Epidermal melanocyte (primary cell): ENCODE data around the gene PCK2.

Experiments used
- DNase-seq: peaks from one replicate; pipeline ENCODE4 v3.0.0; 2011; ENCODE audit warnings: low spot score; ENCODE audit not compliant: insufficient read length

The PCK2 gene

DNA sequence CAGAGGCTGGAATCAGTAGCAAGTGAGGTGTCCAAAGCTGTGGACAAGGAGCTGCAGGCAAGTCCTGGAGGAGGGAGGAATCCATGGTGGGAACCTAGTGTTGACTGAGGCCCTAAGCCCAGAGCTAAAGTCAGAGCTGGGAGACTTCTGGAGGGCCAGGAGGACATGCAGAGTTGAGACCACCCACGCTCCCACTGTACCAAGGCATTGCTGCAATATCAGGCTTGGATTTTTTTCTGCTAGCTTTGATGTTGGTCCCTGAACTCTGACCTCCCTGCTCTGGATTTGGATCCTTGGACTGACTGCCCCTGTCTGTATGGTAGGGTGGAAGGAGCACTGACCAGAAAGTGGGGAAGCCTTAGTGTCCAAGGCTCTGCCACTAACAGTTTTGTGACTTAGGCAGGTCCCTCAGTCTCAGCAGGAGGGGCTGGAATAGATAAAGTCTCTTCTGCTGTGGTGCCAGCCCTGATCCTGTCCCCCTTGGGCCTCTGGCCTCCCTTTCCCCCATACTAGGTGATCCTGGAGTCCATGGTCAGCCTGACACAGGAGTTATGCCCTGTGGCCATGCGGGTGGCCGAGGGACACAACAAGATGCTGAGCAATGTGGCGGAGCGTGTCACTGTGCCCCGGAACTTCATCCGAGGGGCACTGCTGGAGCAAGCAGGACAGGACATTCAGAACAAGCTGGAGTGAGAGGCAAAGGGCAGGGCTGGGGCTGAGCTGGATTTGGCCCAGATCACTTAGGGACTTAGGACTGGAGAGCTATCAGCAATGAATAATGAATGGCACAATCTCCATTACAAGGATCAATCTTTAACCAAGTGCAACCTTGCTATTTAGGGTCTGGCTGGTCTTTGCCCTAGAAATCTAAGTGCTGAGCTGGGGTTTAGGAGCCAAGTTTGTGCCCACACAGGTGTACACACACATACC, 32.9 kb upstream of the PCK2 start:
- peak; percentile 5 for DNase-seq

DNA sequence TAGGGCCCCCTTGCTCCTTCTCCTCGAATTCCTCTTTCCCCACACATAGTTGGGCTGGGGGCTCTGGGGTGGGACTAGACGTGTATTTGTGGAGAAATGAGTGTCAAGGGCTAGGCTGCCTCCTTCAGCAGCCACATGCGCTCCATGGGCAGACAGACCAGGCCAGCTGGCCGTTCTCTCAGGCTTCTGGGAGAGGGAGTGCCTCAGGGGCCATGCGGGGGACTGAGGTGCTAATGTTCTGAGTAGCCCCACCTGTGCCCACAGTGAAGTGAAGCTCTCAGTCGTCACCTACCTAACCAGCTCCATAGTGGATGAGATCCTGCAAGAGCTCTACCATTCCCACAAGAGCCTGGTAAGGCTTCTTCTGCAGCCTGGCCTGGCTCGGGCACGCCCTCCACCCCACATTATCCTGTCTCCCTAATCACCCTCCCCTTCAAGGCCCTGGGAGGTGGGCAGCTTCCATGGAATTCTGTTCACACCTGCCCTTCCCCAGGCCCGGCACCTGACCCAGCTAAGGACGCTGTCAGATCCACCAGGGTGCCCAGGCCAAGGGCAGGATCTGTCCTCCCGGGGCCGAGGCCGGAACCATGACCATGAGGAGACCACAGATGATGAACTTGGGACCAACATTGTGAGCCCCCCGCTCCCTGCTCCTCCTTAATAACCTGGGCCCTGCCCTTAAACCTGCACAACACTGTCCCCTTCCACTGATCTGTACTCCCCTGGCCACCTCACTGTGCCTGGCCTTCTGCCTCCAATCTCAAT, 31.7 kb upstream of the PCK2 start:
- DNase-seq = peak; percentile 5

DNA sequence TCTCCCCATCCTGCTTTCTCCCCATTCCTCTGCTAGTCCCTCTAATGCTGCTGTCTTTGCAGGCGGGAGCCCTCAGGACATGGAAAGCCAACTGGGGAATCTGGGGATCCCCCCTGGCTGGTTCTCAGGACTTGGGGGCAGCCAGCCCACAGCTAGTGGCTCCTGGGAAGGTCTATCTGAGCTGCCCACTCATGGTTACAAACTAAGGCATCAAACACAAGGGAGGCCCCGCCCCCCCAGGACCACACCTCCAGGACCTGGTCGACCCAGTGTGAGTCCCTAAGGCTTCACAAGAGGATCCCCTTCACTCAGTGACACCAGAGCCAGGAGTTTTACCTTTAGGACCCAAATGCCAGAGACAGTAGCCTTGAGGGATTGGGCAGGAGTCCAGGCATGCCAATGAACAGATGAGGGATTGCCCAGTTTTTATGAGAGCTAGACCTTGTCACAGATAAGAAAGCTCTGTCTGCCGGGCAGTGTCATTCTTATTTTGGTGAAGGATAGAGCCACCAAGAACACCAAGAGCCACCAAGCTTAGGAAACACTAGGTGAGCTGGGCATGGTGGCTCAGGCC, 30.8 kb upstream of the PCK2 start:
- no peak for DNase-seq

DNA sequence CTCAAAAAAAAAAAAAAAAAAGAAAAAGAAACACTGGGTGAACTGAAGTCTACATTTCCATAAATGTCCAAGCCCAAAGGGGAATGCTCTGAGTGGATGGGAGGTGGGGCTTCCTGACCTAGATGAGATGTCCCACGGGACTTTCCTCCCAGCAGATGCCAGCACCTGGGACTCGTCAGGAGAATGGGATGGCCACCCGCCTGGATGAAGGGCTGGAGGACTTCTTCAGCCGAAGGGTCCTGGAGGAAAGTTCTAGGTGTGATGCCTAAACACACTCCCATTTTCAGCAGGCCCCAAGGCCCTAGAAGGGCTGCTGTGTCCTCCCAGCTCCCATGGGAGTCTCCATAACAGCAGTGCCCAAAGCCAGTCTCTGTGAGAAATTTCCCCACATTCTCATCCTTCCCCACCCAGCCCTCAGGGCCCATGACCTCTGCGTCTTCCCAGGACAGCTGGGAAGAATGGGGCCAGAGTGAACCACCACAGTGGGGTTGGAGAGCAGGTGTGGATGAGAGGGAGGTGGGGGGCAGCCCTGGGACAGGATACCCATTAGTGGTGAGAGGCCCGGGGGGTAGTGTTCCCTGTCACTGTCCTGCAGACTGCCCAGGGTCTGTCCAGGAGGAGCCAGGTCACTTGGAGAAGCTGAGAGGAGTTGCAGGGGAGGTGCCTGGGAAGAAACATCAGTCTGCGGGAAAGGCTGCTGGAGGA, 29.9 kb upstream of the PCK2 start:
- DNase-seq = peak; percentile 6

DNA sequence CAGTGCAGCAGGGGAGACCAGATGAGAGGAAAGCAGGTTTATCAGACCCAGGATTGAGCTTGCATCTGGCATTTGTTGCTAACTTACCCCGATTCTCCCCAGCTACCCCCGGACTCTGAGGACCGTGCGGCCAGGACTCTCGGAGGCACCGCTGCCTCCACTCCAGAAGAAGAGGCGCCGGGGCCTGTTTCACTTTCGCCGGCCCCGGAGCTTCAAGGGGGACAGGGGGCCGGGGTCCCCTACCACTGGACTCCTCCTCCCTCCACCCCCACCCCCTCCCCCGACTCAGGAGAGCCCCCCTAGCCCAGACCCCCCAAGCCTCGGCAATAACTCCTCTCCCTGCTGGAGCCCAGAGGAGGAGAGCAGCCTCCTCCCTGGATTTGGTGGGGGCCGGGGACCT, 29.3 kb upstream of the PCK2 start:
- peak; percentile 3 for DNase-seq

DNA sequence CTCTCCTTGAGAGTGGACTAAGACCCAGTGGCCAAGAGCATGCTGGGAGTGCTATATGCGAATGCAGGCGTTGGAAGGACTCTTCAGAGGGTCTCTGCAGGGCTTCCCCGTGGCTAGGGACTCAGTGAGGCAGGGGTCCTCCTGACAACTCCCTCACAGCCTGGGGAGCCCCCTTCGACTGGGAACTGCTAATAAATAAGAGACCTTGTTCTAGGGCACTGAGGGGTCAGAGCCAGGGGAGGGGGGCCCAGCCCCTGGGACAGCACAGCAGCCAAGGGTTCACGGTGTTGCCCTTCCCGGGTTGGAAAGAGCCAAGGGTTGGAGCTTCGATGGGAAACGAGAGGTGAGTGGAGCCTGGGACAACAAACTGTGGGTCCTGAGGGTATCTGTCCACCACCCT, 28.7 kb upstream of the PCK2 start:
- peak; percentile 4 for DNase-seq

DNA sequence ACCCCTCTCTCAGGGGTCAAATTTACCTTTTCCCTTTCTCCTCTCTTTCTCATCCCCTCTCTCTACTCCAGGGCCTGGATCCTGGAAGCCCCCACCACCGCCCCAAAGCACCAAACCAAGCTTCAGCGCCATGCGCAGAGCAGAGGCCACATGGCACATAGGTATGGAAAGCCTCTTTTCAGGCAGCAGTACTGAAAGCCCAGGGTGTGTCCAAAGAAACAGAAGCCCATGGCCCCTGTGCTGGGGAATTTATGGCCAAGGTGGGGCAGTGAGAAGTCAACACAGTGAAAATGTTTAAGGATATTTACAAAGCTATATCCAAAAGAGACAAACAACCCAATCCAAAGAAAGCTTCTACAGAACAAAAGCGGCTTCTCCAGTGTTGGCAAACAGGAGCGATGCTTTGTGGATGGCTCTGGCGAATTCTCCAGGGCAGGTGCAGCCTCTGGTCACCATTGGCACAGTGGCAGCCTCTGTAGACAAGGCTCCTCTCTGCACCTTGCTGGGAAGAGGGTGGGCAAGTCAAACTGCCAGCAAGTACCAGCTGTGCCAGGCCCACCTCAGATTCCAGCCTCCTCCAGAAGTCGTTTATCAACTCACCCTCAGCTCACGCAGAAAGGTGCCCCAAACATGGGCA, 27.5 kb upstream of the PCK2 start:
- DNase-seq = no peak

DNA sequence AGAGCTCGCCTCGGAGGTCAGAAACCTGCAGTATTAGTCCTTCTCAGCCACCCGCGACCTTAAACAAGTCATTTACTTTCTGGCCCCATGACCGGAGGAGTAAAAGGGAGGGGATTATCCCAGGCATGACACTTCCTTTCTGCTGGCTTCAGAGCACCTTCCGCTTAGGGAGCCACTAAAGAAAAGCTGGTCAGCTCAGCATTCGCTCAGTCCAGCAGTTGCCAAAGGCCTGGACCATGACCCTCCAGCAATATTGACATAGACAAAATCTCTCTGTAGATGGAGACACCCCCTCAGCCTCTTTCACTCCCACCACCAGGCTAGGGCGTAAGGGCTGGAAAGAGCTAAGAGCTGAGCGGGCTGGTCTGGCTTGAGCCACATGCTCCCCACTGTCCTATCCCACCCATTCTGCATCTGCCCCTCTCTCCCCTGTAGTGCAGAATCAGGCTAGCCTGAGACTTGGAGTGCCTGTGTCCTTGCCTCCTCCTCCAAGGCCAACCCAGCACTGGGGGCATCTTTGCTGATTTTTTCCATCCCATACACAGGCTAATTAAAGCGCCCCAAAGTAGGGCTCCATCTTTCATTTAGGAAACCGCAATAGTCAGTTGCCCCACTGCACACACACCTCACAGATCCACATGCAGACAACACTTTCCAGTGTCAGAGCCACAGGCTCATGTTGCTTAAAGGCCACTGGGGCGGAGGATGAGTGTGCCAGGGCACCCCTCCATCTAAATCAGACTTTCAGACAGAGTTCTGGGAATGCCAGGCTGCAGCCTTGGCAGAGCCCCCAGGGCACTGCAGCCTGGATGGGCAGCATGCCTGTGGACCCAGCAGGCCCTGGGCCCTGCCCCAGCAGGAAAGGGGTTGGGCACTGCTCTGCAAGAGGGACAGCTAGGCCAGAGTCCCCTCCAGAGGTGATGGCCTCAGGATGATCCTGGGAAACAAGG, 26.7 kb upstream of the PCK2 start:
- DNase-seq = no peak

DNA sequence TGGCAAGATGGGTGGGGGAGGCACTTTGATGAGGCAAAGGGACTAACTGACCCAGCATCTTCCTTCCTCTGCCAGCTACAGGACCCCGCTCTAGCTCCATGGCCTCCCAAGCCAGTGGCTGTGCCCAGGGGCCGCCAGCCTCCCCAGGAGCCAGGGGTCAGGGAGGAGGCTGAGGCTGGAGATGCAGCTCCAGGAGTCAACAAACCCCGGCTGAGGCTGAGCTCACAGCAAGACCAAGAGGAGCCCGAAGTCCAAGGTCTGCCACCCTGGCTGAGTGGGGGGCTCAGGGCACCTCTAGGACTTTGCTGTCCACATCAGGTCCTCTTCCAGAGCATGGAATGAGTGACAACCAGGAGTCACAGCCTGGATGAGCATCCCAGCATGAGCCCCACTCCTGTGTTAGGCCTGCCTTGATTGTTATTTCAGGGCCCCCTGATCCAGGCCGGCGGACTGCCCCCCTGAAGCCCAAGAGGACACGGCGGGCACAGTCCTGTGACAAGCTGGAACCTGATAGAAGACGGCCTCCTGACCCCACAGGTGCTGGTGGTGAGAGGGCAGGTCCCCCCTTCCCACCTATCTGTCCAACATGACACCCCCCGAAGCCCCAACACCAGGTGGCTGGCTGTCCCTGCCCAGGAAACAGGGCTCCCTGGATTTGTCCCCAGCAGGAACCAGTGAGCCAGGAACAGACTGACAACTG, 25.2 kb upstream of the PCK2 start:
- DNase-seq = no peak

DNA sequence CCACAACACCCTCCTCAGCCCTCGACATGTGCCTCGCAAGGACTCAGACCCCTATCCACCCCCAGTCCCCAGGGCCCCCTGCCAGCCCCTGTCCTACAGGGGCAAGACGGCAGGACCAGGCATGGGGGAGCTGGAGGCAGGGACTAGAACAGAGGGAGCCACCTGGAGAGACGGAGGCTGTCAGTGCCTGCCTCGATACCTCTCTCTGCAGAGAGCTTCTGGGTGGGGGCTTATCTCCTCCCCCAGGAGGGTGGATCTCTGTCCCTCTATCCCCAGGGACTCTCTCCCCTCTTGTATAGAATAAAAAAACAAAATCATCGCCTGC, 24.7 kb upstream of the PCK2 start:
- no peak for DNase-seq

DNA sequence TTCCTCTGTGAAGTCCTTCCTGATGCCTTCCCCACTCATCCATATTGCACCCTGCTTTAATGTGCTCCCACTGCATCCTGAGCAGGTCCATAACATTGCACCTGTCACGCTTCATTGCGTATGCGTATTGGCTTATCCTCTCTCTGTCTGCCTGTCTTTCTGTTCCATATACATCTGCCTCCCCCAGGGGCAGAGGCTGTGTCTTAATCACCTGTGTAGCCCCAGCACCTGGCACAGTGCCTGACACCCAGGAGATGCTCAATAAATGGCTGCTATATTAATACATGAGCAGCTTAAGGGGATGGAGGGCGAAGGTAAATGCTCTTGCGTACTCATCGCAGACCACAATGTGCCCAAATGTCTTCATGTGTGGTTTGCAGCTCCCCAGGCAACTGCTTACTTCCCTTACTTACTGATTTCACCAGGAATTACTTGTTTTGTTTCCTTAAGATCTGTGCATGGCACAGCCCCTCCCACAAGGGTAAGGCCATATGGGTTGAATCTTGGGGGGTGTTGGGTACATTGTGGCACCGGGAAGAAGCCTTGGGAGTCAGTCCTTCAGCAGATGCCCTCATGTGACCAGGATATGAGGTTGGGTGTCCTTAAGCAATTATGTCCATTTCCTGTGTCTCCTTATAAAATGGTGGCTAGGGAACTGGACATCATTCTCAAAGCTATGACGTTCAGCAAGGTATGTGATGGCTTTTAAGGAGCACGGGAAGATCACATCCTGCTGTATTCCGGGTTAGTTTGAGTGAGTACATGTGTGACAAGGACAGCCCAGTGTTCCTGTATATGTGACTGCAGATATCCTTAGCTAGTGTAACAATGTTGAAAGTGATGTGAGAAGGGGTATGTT, 23.6 kb upstream of the PCK2 start:
- no peak for DNase-seq

DNA sequence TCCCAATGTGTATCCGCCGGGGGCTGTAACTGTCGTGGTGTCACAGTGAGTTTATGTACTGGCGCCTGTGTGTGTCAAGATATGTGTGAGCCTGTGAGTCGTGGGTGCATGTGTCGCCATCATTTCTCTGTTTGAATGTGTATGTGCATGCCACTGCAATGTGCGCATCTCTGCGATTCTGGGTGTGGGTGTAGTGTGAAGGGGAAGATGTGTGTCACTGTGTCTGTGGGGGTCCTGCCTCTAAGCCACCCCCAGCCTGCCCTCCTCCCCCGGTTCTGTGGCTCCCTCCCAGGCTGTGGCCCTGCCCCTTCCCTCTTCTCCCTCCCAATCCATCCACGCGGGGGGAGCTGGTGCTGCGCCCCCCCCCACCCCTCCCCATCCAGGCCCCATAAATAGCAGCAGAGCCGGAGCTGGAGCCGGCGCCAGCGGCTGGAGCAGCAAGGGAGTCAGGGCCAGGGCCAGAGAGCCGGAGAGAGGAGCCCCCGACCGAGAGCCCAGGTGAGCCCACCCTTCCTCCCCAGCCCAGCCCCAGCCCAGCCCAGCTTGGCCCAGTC, 22.9 kb upstream of the PCK2 start, which contains the start of gene CPNE6:
Gene CPNE6 (plus strand): TSS at position 419 of the 554 bp plus-strand sequence. CDS start 1,375 bp downstream, outside the sequence.
- DNase-seq = no peak

DNA sequence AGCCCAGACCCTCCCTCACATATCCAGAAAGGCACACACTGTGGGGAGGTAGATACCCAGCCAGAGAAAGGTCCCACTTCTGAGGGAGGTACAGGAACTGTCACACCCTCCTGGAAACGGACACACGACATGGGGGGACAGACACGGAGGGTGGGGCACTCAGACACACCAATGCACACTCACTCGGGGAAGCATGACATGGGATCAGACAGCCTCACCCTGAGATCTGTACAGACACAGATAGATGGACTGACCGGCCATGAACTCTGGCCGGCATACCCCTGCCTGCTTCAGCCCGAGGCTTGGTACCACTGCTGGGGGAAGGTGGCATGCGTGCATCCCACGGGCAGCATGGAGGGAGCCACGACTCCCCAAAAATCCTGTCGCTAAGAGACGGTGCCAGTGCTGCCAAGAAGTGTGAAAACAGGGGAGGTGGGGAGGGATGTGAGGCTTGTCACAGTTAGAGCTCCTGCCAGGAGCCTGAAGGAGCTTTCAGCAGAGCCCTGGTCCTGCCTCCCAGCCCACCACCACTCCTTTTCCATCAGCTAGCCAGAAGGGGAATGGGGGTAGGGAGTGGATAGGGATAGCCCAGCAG, 22.2 kb upstream of the PCK2 start:
- DNase-seq = no peak

DNA sequence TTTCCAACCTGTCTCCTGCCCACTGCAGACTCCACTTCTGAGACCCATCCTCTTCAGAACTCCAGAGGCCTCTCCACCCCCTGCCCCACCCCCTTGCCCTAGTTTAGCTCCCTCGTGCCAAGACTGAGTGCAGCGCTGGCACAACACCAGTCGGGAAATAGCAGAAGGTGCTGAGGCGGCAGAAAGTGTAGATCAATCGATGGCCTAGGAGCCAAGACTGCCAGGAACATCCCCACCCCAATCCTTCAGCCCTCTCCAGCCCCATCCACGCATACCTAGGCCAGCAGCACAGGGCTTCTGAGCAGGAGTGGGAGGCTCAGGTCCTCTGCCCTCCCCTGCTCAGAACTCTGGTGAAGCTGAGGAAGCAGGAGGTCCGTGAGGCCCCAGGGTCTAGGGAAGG, 21.7 kb upstream of the PCK2 start:
- no peak for DNase-seq

DNA sequence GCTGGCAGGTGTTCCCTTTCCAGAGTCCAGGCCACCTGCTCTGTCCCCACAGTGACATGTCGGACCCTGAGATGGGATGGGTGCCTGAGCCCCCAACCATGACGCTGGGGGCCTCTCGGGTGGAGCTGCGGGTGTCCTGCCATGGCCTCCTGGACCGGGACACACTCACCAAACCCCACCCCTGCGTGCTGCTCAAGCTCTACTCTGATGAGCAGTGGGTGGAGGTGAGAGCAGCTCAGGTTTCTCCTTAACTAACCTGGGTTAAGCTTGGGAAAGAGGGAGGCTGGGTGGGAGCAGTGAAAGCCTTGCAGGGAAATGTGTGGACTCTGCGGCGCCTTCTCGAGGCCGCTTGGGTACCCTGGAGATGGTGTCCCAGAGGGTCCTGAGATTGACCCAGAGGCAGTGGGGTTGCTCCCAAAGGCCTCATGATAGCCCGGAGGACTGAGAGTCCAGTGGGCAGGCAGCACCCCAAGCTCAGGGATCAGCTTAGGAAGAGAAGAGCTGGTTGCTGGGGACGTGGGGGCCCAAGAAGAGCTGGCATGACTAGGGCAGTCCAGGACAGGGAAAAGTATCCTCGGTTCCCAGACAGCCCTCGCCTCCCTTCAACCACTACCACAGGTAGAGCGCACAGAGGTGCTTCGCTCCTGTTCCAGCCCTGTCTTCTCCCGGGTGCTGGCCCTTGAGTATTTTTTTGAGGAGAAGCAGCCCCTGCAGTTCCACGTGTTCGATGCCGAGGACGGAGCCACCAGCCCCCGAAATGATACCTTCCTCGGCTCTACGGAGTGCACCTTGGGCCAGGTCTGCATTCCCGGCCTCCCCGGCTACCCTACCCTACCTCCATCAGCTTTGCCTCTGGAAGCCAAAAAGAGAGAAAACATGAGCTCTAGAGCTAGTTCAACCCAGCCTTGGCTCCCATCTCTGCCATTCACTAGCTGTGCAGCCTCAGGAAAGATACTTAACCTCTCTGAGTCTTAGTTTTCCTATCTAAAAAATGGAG, 20.9 kb upstream of the PCK2 start:
- no peak for DNase-seq
